Left lung (tissue), 10 donors: ENCODE measurements around the gene YWHAQ. TPM values are rescaled to one million over a fixed set of nuclear protein-coding genes. Genes with fewer than 3 reads are reported as not detected.
"Not testable (repeated sequence)": the region's sequence is repeated elsewhere in the genome, so short reads cannot be mapped to it uniquely, and the experiment has no call there.

Source experiments
- ATAC-seq: fragments of 200-7000 bp; cut with Tn5 transposase; one replicate; pipeline ENCODE4 v1.9.1; 2020; ENCODE audit warnings: moderate library complexity
- DNase-seq, 4 donors: peaks; one replicate each; pipeline ENCODE4 v3.0.0-alpha.2; 2013 to 2020
- H3K27ac ChIP-seq, 2 donors: fragments of 200-600 bp; sonication (generic) in 1 of 2; one replicate each; pipeline versions ENCODE4 v1.5.0 to v1.8.0; 2020 to 2021
- H3K27me3 ChIP-seq, 2 donors: fragments of 200-600 bp; sonication (generic) in 1 of 2; one replicate each; pipeline versions ENCODE4 v1.5.0 to v1.8.0; 2020 to 2021
- H3K36me3 ChIP-seq, 2 donors: fragments of 200-600 bp; sonication (generic) in 1 of 2; one replicate each; pipeline versions ENCODE4 v1.5.0 to v1.8.0; 2020 to 2021
- H3K4me1 ChIP-seq, 2 donors: fragments of 200-600 bp; one replicate each; pipeline ENCODE4 v1.8.0; 2021
- H3K4me3 ChIP-seq, 2 donors: fragments of 200-600 bp; sonication (generic) in 1 of 2; one replicate each; pipeline versions ENCODE4 v1.5.0 to v1.8.0; 2020 to 2021; ENCODE audit warnings: mild to moderate bottlenecking in 1 of 2
- H3K9me3 ChIP-seq, 2 donors: fragments of 200-600 bp; sonication (generic) in 1 of 2; one replicate each; pipeline versions ENCODE4 v1.5.0 to v1.8.0; 2020 to 2021
- intact Hi-C, 2 donors: fragments of 100-400 bp; cut with DNase I; formaldehyde crosslinking; loops; one replicate each; pipeline versions ENCODE4 v1.11.2 to v1.14.2; 2022
- polyA plus RNA-seq, 6 donors: library from polyadenylated mRNA; unstranded; fragments of 120-200 nt; gene quantifications; one replicate each; pipeline ENCODE4 v1.2.1, GENCODE V29; 2013; ENCODE audit not compliant: insufficient read length in 6 of 6
- total RNA-seq, 2 donors: library from RNA; stranded (reverse); fragmentation: NEBNext Ultra II Directional; extraction: Animal tissue kit (Norgen Biotek cat#: 25700); gene quantifications; one replicate each; pipeline ENCODE4 v1.2.1, GENCODE V29; 2021
- TF ChIP-seq, protein P1 (sequence below), 2 donors: fragments of 200-600 bp; sonication (generic) in 1 of 2; IDR thresholded peaks; one replicate each; pipeline versions ENCODE4 v1.5.0 to v1.8.0; 2021; ENCODE audit warnings: antibody characterized with exemption in 2 of 2
- donor health status: DM: no; HTN: yes; CAD: no.
- donor health status: DM: no; HTN: no; CAD: no.

YWHAQ gene
- total and polyA plus RNA-seq, 8 donors, result 229 to 443 (median 384) TPM

DNA sequence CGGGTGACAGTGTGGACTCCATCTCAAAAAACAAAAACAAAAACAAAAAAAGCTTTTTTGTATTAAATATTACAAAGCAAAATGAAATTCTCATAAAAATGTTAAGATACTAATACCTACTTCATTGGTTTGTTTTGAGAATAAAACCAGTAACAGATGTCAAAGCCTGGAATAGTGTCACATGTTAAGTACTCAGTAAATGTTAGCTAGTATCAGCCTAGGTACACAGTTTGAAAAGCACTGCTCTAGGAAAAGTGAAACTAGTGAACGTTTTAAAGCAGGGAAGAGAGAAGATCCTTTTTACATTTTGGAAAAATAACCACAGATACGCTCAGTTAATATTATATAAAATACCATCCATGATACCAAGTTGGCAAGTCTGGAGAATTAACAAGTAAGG lies 38.1 kb downstream of the YWHAQ start:
- Histone ChIP-seq H3K4me1 (peaks cover 5 to 53% of the 10 kb centered on the region in 2 donors), H3K36me3 (peaks cover 0 to 33% of the 10 kb centered on the region in 2 donors), H3K27me3 (no peaks in the 10 kb centered on the region), H3K27ac (no peak overlapping the region), H3K9me3 (no peaks in the 10 kb centered on the region), H3K4me3 (no peak overlapping the region)
- no peak for DNase-seq
- ATAC-seq, result peak; percentile 23
- TF ChIP-seq, protein P1, sequence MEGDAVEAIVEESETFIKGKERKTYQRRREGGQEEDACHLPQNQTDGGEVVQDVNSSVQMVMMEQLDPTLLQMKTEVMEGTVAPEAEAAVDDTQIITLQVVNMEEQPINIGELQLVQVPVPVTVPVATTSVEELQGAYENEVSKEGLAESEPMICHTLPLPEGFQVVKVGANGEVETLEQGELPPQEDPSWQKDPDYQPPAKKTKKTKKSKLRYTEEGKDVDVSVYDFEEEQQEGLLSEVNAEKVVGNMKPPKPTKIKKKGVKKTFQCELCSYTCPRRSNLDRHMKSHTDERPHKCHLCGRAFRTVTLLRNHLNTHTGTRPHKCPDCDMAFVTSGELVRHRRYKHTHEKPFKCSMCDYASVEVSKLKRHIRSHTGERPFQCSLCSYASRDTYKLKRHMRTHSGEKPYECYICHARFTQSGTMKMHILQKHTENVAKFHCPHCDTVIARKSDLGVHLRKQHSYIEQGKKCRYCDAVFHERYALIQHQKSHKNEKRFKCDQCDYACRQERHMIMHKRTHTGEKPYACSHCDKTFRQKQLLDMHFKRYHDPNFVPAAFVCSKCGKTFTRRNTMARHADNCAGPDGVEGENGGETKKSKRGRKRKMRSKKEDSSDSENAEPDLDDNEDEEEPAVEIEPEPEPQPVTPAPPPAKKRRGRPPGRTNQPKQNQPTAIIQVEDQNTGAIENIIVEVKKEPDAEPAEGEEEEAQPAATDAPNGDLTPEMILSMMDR (IDR thresholded peaks at IDR 0.05), result no peak
- intact Hi-C loops, result no loop called here

DNA sequence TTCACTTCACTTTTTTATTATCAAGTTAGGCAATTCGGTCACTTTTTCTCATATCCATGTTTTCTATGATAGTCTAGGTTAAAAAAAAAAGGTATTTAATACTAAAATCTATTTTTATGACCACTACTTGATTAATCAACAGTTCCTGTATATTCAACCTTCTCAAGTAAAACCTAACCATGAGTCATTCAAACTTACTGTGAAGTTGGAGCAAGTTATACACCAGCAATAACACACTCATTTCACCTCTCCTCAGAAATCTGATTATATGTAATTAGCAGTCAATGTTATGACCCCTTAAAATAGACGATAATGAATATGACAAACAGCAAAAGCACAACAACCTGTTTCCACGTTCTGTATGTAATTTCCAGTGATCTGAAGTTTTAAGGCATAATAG lies 40.2 kb downstream of the YWHAQ start:
- peaks cover 2 to 42% of the 10 kb centered on the region in 2 donors for H3K36me3 ChIP-seq
- no peaks in the 10 kb centered on the region for H3K27me3 ChIP-seq
- DNase-seq (no peak), ATAC-seq (no peak)
- no peak overlapping the region for H3K4me3 ChIP-seq
- TF ChIP-seq, protein P1 (IDR thresholded peaks at IDR 0.05), result no peak
- peaks cover 5 to 37% of the 10 kb centered on the region in 2 donors for H3K4me1 ChIP-seq
- no peaks in the 10 kb centered on the region for H3K9me3 ChIP-seq
- H3K27ac ChIP-seq, result no peak overlapping the region
- intact Hi-C loops, result no loop called here

DNA sequence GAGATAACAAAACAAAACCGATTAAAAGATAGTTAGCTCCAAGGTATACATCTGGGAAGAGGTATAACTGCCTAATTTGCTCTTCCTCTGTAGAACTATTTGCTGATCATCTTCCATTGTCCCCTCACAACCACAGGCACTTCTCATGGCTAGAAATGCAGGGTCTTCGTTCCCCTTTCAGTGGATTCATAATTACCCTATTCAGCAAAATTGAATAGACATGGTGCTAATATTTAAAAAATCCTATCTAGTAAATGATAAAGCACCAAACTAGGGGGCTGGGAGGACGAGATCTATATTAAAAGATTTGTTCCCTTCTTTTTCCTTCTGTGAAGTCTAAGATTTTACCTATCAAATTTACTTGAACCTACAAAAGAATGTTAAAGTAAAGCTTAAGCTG lies 44.3 kb downstream of the YWHAQ start:
- Histone ChIP-seq H3K27ac (no peak overlapping the region), H3K9me3 (no peaks in the 10 kb centered on the region), H3K36me3 (peaks cover 5 to 79% of the 10 kb centered on the region in 2 donors), H3K4me1 (no peaks in the 10 kb centered on the region), H3K4me3 (no peak overlapping the region), H3K27me3 (no peaks in the 10 kb centered on the region)
- ATAC-seq (no peak), DNase-seq (no peak)
- intact Hi-C loops, result no loop called here
- TF ChIP-seq, protein P1 (IDR thresholded peaks at IDR 0.05), result no peak

DNA sequence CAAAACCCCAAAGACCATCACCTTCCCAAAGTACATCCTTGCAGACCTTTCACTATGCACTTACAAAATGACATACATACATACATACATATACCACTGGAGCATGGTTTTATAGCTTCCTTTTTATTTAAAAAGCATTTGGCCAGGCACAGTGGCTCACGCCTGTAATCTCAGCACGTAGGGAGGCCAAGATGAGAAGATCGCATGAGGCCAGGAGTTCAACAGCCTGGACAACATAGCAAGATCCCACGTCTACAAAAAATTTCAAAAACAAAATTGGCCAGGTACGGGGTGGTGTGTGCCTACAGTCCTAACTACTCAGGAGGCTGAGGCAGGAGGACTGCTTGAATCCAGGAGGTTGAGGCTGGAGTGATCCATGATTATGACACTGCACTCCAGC lies 45.3 kb downstream of the YWHAQ start:
- Histone ChIP-seq H3K27me3 (no peaks in the 10 kb centered on the region), H3K27ac (no peak overlapping the region), H3K4me1 (no peaks in the 10 kb centered on the region), H3K36me3 (peaks cover 5 to 71% of the 10 kb centered on the region in 2 donors), H3K9me3 (no peaks in the 10 kb centered on the region), H3K4me3 (no peak overlapping the region)
- no peak for ATAC-seq
- intact Hi-C loops, result no loop called here
- TF ChIP-seq, protein P1 (IDR thresholded peaks at IDR 0.05), result no peak
- no peak for DNase-seq

DNA sequence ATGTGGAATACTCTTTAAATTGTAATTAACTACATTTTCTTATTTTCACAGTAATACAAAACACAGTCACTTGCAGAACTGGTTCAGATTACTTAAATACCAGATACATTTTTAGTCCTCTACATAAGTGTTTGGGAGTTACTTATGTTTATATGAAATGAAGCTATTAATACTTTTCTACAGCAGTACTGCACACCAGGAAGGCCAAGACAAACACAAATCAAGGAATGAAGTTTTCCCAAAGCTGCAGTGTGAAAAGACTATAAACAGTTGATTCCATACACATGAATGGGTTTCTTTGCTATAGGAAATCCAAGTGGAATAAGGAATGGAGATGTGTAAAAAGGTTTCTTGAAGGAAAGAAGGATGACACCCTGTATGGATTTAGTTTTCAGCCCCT lies 45.9 kb downstream of the YWHAQ start:
- ATAC-seq, H3K4me3 ChIP-seq, H3K9me3 ChIP-seq, H3K27me3 ChIP-seq, DNase-seq, H3K4me1 ChIP-seq, H3K27ac ChIP-seq, intact Hi-C loops: not testable (repeated sequence)
- H3K36me3 ChIP-seq, result peaks cover 5 to 71% of the 10 kb centered on the region in 2 donors

DNA sequence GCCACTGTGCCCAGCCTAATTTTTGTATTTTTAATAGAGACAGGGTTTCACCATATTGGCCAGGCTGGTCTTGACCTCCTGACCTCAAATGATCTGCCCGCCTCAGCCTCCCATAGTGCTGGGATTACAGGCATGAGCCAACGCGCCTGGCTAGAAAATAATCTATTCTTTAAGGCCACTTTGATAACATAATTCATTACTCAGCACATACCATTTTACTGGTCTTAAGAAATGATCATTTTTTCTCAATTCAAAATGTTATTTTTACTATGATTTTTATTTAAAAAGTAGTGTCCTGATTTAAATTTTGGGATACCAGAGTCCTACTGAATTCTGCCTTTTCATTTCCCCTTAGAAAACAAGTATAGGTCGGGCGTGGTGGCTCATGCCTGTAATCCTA lies 48.2 kb downstream of the YWHAQ start:
- Histone ChIP-seq H3K27ac (no peak overlapping the region), H3K4me3 (no peak overlapping the region), H3K27me3 (no peaks in the 10 kb centered on the region), H3K9me3 (no peaks in the 10 kb centered on the region), H3K36me3 (peaks cover 5 to 52% of the 10 kb centered on the region in 2 donors), H3K4me1 (no peaks in the 10 kb centered on the region)
- TF ChIP-seq, protein P1 (IDR thresholded peaks at IDR 0.05), result no peak
- ATAC-seq, result no peak
- DNase-seq, result no peak
- intact Hi-C loops, result no loop called here
